Measurements from ENCODE around the gene BICD1.
A peak's percentile ranks its signal among the peaks of the same experiment; 100 is the strongest.

DNA sequence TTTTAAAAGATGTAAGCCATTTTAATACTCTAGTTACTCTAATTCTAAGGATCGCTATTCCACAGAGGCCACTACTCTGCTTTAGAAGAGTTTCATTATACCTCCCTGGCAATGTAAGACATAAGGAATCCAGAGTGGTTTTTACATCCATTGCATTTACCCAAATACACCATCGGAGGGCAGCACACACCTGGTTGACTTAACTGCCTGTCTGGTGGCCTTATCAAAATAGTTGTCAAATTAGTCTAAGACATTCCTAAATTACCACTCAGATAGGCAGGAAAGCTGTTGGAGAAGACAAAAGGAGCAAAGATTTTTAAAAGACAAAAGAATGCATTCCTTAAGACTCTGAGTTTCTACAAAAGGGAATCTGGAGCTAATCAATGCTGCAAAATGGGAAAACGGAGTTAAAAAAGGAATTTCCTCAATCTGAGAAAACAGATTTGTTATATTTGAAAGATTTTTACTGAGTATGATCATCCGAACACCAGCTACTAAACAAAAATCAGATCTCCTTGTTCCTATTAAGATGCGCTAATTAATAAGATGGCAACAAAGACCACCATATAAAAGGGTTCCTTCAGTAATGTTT lies 258.9 kb downstream of the BICD1 start:
- no peak for TF ChIP-seq EZH2 (IDR thresholded peaks at IDR 0.05; ENCODE audit: low read length, missing control alignments)
- TF ChIP-seq, protein P1, sequence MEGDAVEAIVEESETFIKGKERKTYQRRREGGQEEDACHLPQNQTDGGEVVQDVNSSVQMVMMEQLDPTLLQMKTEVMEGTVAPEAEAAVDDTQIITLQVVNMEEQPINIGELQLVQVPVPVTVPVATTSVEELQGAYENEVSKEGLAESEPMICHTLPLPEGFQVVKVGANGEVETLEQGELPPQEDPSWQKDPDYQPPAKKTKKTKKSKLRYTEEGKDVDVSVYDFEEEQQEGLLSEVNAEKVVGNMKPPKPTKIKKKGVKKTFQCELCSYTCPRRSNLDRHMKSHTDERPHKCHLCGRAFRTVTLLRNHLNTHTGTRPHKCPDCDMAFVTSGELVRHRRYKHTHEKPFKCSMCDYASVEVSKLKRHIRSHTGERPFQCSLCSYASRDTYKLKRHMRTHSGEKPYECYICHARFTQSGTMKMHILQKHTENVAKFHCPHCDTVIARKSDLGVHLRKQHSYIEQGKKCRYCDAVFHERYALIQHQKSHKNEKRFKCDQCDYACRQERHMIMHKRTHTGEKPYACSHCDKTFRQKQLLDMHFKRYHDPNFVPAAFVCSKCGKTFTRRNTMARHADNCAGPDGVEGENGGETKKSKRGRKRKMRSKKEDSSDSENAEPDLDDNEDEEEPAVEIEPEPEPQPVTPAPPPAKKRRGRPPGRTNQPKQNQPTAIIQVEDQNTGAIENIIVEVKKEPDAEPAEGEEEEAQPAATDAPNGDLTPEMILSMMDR (conservative IDR thresholded peaks at IDR 0.05 in 1 of 2, IDR thresholded peaks at IDR 0.05 in 1 of 2; ENCODE audit: low read depth in 1 of 2, low read length in 2 of 2) = peak; percentile 76 to 86
